ENCODE data around the gene FOXP1. TPM values are rescaled to one million over a fixed set of nuclear protein-coding genes. Genes with fewer than 3 reads are reported as not detected.
A peak's percentile ranks its signal among the peaks of the same experiment; 100 is the strongest.

Gene FOXP1
- total RNA-seq, 2 donors from 2014 or later, result 41.7 to 94.3 TPM

- H3K36me3 ChIP-seq (ENCODE audit: control insufficient read depth, insufficient read depth, low read length), result no peaks in the 10 kb centered on the region
- Mint-ChIP-seq H3K27ac (no peak overlapping the region), H3K4me3 (no peak overlapping the region), H3K36me3 (ENCODE audit: low read depth) (peaks cover 6% of the 10 kb centered on the region), H3K27me3 (ENCODE audit: insufficient read depth) (no peaks in the 10 kb centered on the region), H3K4me1 (peaks cover 63% of the 10 kb centered on the region), H3K9me3 (no peaks in the 10 kb centered on the region)
- no peak for DNase-seq
- no peak overlapping the region for H3K9ac ChIP-seq (ENCODE audit: extremely low read depth, low read length, poor library complexity, severe bottlenecking)
- H3K4me1 ChIP-seq (ENCODE audit: control insufficient read depth, insufficient read depth, low read length), result peaks cover 10% of the 10 kb centered on the region
- TF ChIP-seq, protein P1, sequence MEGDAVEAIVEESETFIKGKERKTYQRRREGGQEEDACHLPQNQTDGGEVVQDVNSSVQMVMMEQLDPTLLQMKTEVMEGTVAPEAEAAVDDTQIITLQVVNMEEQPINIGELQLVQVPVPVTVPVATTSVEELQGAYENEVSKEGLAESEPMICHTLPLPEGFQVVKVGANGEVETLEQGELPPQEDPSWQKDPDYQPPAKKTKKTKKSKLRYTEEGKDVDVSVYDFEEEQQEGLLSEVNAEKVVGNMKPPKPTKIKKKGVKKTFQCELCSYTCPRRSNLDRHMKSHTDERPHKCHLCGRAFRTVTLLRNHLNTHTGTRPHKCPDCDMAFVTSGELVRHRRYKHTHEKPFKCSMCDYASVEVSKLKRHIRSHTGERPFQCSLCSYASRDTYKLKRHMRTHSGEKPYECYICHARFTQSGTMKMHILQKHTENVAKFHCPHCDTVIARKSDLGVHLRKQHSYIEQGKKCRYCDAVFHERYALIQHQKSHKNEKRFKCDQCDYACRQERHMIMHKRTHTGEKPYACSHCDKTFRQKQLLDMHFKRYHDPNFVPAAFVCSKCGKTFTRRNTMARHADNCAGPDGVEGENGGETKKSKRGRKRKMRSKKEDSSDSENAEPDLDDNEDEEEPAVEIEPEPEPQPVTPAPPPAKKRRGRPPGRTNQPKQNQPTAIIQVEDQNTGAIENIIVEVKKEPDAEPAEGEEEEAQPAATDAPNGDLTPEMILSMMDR (conservative IDR thresholded peaks at IDR 0.05), result no peak
- H3K27ac ChIP-seq (ENCODE audit: low read depth, low read length), result peak overlapping the region; percentile 47
- no peaks in the 10 kb centered on the region for H3K27me3 ChIP-seq (ENCODE audit: control insufficient read depth, insufficient read depth, low read length, poor library complexity, severe bottlenecking)
- no peaks in the 10 kb centered on the region for H3K9me3 ChIP-seq (ENCODE audit: control insufficient read depth, low read length)
- no peak overlapping the region for H3K4me3 ChIP-seq (ENCODE audit: low read length)
- 92 to 94% methylated on average over 15 to 17 of the region's 17 CpGs for WGBS, 2 experiments (ENCODE audit: insufficient coverage in 1 of 2, insufficient read length in 1 of 2)
Observed at GRCh38 chr3:71307991-71308697, 275.4 kb downstream of the FOXP1 start.

GRCh38 chr3:71305231-71306206 is 278.0 kb downstream of the FOXP1 start:
- peak overlapping the region; percentile 82 for H3K4me3 ChIP-seq (ENCODE audit: low read length)
- WGBS, 2 experiments (ENCODE audit: insufficient coverage in 1 of 2, insufficient read length in 1 of 2), result 0 to 2% methylated on average over 12 to 21 of the region's 21 CpGs
- Mint-ChIP-seq H3K27ac (peak overlapping the region; percentile 93), H3K27me3 (ENCODE audit: insufficient read depth) (no peaks in the 10 kb centered on the region), H3K36me3 (ENCODE audit: low read depth) (no peaks in the 10 kb centered on the region), H3K4me1 (peaks cover 79% of the 10 kb centered on the region), H3K4me3 (peak overlapping the region; percentile 70), H3K9me3 (no peaks in the 10 kb centered on the region)
- H3K27me3 ChIP-seq (ENCODE audit: control insufficient read depth, insufficient read depth, low read length, poor library complexity, severe bottlenecking), result no peaks in the 10 kb centered on the region
- H3K9ac ChIP-seq (ENCODE audit: extremely low read depth, low read length, poor library complexity, severe bottlenecking), result peak overlapping the region; percentile 24
- TF ChIP-seq, protein P1 (conservative IDR thresholded peaks at IDR 0.05), result peak; percentile 22
- no peaks in the 10 kb centered on the region for H3K36me3 ChIP-seq (ENCODE audit: control insufficient read depth, insufficient read depth, low read length)
- H3K9me3 ChIP-seq (ENCODE audit: control insufficient read depth, low read length), result no peaks in the 10 kb centered on the region
- peaks cover 13% of the 10 kb centered on the region for H3K4me1 ChIP-seq (ENCODE audit: control insufficient read depth, insufficient read depth, low read length)
- DNase-seq, result peak; percentile 92
- peak overlapping the region; percentile 14 for H3K27ac ChIP-seq (ENCODE audit: low read depth, low read length)

GRCh38 chr3:71304684-71305083 is 278.8 kb downstream of the FOXP1 start:
- Mint-ChIP-seq H3K36me3 (ENCODE audit: low read depth) (peaks cover 2% of the 10 kb centered on the region), H3K9me3 (no peaks in the 10 kb centered on the region), H3K27me3 (ENCODE audit: insufficient read depth) (no peaks in the 10 kb centered on the region), H3K27ac (peak overlapping the region; percentile 93), H3K4me3 (peak overlapping the region; percentile 70), H3K4me1 (peaks cover 82% of the 10 kb centered on the region)
- no peaks in the 10 kb centered on the region for H3K27me3 ChIP-seq (ENCODE audit: control insufficient read depth, insufficient read depth, low read length, poor library complexity, severe bottlenecking)
- DNase-seq, result no peak
- H3K4me1 ChIP-seq (ENCODE audit: control insufficient read depth, insufficient read depth, low read length), result peaks cover 13% of the 10 kb centered on the region
- TF ChIP-seq, protein P1 (conservative IDR thresholded peaks at IDR 0.05), result peak; percentile 72
- H3K4me3 ChIP-seq (ENCODE audit: low read length), result peak overlapping the region; percentile 82
- peak overlapping the region; percentile 14 for H3K27ac ChIP-seq (ENCODE audit: low read depth, low read length)
- H3K9ac ChIP-seq (ENCODE audit: extremely low read depth, low read length, poor library complexity, severe bottlenecking), result peak overlapping the region; percentile 24
- 0 to 3% methylated on average over 3 of the region's 3 CpGs for WGBS, 2 experiments (ENCODE audit: insufficient coverage in 1 of 2, insufficient read length in 1 of 2)
- no peaks in the 10 kb centered on the region for H3K36me3 ChIP-seq (ENCODE audit: control insufficient read depth, insufficient read depth, low read length)
- no peaks in the 10 kb centered on the region for H3K9me3 ChIP-seq (ENCODE audit: control insufficient read depth, low read length)
